ENCODE data around the gene IDH3A. TPM values are rescaled to one million over a fixed set of nuclear protein-coding genes. Genes with fewer than 3 reads are reported as not detected.

IDH3A gene
- total RNA-seq, 6 experiments from 2014 or later: 22.0 to 46.5 (median 34.6) TPM

DNA sequence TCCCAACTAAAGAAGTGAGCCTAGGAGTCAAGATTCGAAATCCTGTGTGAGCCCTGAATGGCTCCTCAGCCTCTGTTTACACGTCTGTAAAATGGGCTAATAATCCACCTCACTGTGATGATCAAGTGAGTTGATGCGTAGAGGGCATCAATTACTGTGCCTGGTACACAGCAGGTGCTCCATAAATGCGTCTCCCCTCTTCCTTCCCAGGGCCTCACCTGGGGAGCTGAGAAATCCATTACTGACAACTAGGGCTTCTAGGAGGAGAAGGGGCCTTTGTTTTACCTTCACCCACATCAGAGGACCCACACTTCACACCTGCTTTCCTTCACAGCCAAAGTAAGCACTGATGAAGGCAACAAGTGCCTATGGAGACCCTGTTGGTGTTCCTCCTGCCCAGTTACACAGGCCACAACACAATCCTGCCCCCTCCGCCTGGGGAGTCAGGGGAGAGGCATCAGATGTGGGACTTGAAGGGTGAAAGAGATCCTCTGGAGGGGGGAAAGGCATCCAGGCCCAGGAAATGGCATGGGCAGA, 19.3 kb upstream of the IDH3A start:
- Histone ChIP-seq H3K36me3 (no peaks in the 10 kb centered on the region), H3K9me3 (no peaks in the 10 kb centered on the region), H3K4me1 (peaks cover 0 to 15% (median 0%) of the 10 kb centered on the region in 4 donors), H3K4me3 (no peak overlapping the region), H3K27me3 (no peaks in the 10 kb centered on the region), H3K27ac (no peak overlapping the region)
- 100% methylated on average over 1 of the region's 5 CpGs for WGBS (ENCODE audit: insufficient coverage, low coverage, low lambda C conversion rate, missing lambda C conversion rate)
- no peak for ATAC-seq
- intact Hi-C loops (cut with DNase I): loop anchor here in 1 of 2 donors (5.0 kb wide), 1 partner anchor 112 kb away; no protein-coding TSS in a partner anchor
- TF ChIP-seq, protein P1, sequence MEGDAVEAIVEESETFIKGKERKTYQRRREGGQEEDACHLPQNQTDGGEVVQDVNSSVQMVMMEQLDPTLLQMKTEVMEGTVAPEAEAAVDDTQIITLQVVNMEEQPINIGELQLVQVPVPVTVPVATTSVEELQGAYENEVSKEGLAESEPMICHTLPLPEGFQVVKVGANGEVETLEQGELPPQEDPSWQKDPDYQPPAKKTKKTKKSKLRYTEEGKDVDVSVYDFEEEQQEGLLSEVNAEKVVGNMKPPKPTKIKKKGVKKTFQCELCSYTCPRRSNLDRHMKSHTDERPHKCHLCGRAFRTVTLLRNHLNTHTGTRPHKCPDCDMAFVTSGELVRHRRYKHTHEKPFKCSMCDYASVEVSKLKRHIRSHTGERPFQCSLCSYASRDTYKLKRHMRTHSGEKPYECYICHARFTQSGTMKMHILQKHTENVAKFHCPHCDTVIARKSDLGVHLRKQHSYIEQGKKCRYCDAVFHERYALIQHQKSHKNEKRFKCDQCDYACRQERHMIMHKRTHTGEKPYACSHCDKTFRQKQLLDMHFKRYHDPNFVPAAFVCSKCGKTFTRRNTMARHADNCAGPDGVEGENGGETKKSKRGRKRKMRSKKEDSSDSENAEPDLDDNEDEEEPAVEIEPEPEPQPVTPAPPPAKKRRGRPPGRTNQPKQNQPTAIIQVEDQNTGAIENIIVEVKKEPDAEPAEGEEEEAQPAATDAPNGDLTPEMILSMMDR (IDR thresholded peaks at IDR 0.05): no peak
- no peak for TF ChIP-seq POLR2A (IDR thresholded peaks at IDR 0.05)
- no peak for DNase-seq

DNA sequence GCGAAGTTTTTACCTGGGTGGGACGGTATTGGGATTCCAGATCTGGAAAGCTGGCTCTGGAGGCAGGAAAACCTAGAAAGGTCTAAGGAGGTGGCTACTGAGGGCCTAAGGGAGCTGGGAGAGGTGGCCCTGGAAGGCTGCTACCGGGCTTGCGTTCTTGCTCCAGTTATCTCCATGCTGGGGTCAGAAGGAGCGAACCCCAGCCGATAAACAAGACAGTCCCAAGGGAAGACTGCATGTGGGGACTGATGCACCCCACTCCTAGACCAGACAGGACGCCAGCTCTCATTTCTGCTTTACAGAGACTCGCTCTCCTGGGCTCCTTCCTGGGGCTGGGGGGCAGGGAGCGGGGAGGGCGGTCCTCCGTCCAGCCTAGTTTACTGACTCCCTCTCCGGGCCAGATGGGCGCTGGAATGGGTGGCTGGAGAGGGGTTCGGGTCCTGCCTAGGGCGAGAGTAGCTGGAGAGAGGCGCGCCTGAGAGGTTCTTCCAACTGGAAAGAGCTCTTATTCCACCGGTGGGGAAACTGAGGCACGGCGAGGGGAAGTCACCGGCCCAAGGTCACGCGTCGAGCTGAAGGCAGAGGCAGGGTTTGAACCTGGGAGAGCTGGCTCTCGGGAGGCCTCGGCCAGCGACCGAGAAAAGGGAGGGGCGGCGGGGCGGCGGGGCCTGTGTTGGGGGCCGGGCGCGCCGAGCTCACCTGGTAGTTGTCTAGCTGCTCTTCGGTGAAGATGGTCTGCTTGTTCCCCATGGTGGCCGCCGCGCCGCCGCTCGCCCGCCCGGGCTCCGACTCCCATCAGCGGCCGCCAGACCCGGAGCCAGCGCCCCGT, 18.5 kb upstream of the IDH3A start:
- Histone ChIP-seq H3K27me3 (no peaks in the 10 kb centered on the region), H3K4me3 (peak overlapping the region; percentile 71 to 89 (median 74)), H3K4me1 (peaks cover 0 to 15% (median 0%) of the 10 kb centered on the region in 4 donors), H3K27ac (no peak overlapping the region), H3K36me3 (no peaks in the 10 kb centered on the region), H3K9me3 (no peaks in the 10 kb centered on the region)
- ATAC-seq (peak in 1 of 4 donors; percentile 4), DNase-seq (peak in 1 of 3 donors; percentile 46)
- intact Hi-C loops (cut with DNase I): no loop called here
- TF ChIP-seq, protein P1 (IDR thresholded peaks at IDR 0.05): no peak
- TF ChIP-seq POLR2A (IDR thresholded peaks at IDR 0.05): no peak
- WGBS (ENCODE audit: insufficient coverage, low coverage, low lambda C conversion rate, missing lambda C conversion rate): 18% methylated on average over 10 of the region's 51 CpGs

DNA sequence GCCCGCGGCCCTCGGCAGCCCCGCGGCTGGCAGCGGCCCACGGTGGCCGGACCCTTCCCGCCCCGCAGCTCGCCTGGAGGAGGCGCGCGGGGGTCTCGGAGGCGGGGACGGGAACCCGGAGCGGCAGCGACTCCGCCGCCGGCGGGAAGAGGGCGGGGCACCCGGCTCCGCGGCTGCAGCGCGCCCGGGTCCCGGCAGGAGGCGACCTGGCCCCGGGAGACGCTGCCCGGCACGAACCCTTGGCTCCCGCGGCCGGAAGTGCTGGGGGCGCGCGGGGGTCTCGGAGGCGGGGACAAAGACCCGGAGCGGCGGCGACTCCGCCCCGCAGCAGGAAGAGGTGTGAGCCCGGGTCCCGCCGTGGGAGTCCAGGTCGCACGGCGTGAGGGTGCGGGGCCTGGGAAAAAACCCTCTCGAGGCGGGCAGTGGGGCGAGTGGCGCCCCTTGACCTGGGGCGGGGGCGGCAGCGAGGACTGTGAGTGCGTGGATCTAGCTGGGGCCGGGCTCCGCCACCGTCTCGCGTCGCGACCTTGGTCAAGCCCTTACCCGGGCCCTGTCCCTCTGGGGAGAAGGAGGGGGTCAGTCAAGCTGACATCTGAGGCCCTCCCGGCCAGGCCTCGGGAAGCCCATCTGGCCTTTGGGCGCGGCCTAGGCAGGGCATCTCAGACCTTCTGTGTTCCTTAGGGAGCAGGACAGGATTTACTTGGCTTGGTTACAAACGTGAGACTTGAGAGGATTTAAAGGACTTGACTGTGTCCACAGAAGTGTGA, 17.7 kb upstream of the IDH3A start, which contains the start of gene CIB2:
Gene CIB2 (minus strand): TSS at position 151 of the 767 bp plus-strand sequence. CDS start 230 bp downstream, outside the sequence.
- Histone ChIP-seq H3K27ac (peak within 1 kb of the TSS; percentile 68 to 73 (median 69)), H3K36me3 (no peaks in the 10 kb centered on the region), H3K9me3 (no peaks in the 10 kb centered on the region), H3K27me3 (no peaks in the 10 kb centered on the region), H3K4me1 (peaks cover 0 to 15% (median 0%) of the 10 kb centered on the region in 4 donors), H3K4me3 (peak within 1 kb of the TSS; percentile 71 to 89 (median 74))
- intact Hi-C loops (cut with DNase I): no loop called here
- peak; percentile 62 for TF ChIP-seq POLR2A (IDR thresholded peaks at IDR 0.05)
- TF ChIP-seq, protein P1 (IDR thresholded peaks at IDR 0.05): peak; percentile 69 to 93 (median 82)
- peak; percentile 91 to 95 (median 94) for ATAC-seq
- 0% methylated on average over 3 of the region's 79 CpGs for WGBS (ENCODE audit: insufficient coverage, low coverage, low lambda C conversion rate, missing lambda C conversion rate)
- peak; percentile 74 to 78 (median 75) for DNase-seq

DNA sequence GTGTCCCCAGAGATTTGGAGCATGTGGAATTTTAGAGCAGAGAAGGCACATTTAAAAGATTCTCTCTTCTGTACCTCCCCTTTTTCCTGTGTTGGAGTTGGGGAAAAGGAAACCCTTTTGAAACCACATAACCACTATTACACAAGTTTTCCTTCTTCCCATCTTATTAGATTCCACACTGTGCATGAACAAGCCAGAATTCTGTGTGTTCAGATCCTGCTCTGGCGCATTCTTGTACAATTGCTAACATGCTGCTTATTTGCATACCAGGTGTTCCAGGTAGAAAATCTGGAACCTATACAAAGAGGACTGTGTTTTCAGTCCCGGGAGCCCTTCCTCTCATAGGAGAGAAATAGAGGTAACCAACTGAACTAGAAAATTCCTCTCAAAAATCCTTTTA, 15.4 kb upstream of the IDH3A start:
- no peak overlapping the region for H3K27ac ChIP-seq
- intact Hi-C loops (cut with DNase I): no loop called here

More for the DNA sequence above, 15.4 kb upstream of the IDH3A start:
- no peak for ATAC-seq
- Histone ChIP-seq H3K27me3 (no peaks in the 10 kb centered on the region), H3K9me3 (no peaks in the 10 kb centered on the region), H3K4me3 (no peak overlapping the region), H3K4me1 (peaks cover 0 to 11% (median 0%) of the 10 kb centered on the region in 4 donors), H3K36me3 (no peaks in the 10 kb centered on the region)
- no peak for TF ChIP-seq POLR2A (IDR thresholded peaks at IDR 0.05)
- TF ChIP-seq, protein P1 (IDR thresholded peaks at IDR 0.05): no peak
- no peak for DNase-seq
- 95% methylated on average over 2 of the region's 2 CpGs for WGBS (ENCODE audit: insufficient coverage, low coverage, low lambda C conversion rate, missing lambda C conversion rate)

All from right lobe of liver (tissue), 6 donors.